ENCODE data around the gene HIP1. TPM values are rescaled to one million over a fixed set of nuclear protein-coding genes. Genes with fewer than 3 reads are reported as not detected.

The HIP1 gene
- total RNA-seq, 1 donor from 2014 or later: 14.0 TPM

- H3K27ac Mint-ChIP-seq (ENCODE audit: unreplicated experiment): no peak overlapping the region
- H3K4me3 ChIP-seq (ENCODE audit: insufficient read depth, low read depth, low read length): no peak overlapping the region
- H3K4me2 ChIP-seq (ENCODE audit: low read length): no peak overlapping the region
- H3K9me3 Mint-ChIP-seq (ENCODE audit: unreplicated experiment): no peaks in the 10 kb centered on the region
- H3K79me2 ChIP-seq (ENCODE audit: insufficient read depth, low read length): no peaks in the 10 kb centered on the region
- TF ChIP-seq, protein P1, sequence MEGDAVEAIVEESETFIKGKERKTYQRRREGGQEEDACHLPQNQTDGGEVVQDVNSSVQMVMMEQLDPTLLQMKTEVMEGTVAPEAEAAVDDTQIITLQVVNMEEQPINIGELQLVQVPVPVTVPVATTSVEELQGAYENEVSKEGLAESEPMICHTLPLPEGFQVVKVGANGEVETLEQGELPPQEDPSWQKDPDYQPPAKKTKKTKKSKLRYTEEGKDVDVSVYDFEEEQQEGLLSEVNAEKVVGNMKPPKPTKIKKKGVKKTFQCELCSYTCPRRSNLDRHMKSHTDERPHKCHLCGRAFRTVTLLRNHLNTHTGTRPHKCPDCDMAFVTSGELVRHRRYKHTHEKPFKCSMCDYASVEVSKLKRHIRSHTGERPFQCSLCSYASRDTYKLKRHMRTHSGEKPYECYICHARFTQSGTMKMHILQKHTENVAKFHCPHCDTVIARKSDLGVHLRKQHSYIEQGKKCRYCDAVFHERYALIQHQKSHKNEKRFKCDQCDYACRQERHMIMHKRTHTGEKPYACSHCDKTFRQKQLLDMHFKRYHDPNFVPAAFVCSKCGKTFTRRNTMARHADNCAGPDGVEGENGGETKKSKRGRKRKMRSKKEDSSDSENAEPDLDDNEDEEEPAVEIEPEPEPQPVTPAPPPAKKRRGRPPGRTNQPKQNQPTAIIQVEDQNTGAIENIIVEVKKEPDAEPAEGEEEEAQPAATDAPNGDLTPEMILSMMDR (IDR thresholded peaks at IDR 0.05; ENCODE audit: insufficient read depth, low read depth, low read length): no peak
- no peak for TF ChIP-seq EZH2 (IDR thresholded peaks at IDR 0.05; ENCODE audit: insufficient read depth, low read length)
- H3K4me3 Mint-ChIP-seq (ENCODE audit: unreplicated experiment): no peak overlapping the region
- no peak overlapping the region for H3K9ac ChIP-seq (ENCODE audit: low read length)
- H3K27ac ChIP-seq (ENCODE audit: low read depth, low read length): no peak overlapping the region
- no peak for FAIRE-seq
- no peaks in the 10 kb centered on the region for H3K27me3 ChIP-seq (ENCODE audit: insufficient read depth, low read length)
- H3K27me3 Mint-ChIP-seq (ENCODE audit: low read depth, unreplicated experiment): no peaks in the 10 kb centered on the region
- peaks cover 20% of the 10 kb centered on the region for H3K36me3 Mint-ChIP-seq (ENCODE audit: low read depth, unreplicated experiment)
- no peak for DNase-seq (ENCODE audit: low read depth)
- no peaks in the 10 kb centered on the region for H3K36me3 ChIP-seq (ENCODE audit: insufficient read depth, low read length)
- no peaks in the 10 kb centered on the region for H3K4me1 Mint-ChIP-seq (ENCODE audit: low read depth, unreplicated experiment)
- H2AFZ ChIP-seq (ENCODE audit: low read depth, low read length): no peak overlapping the region
- H4K20me1 ChIP-seq (ENCODE audit: insufficient read depth, low read length): no peaks in the 10 kb centered on the region
- no peaks in the 10 kb centered on the region for H3K4me1 ChIP-seq (ENCODE audit: insufficient read depth, low read length)
- no peaks in the 10 kb centered on the region for H3K9me3 ChIP-seq (ENCODE audit: insufficient read depth, low read depth, low read length)
Observed at GRCh38 chr7:75583255-75583654, 155.5 kb downstream of the HIP1 start.

DNA sequence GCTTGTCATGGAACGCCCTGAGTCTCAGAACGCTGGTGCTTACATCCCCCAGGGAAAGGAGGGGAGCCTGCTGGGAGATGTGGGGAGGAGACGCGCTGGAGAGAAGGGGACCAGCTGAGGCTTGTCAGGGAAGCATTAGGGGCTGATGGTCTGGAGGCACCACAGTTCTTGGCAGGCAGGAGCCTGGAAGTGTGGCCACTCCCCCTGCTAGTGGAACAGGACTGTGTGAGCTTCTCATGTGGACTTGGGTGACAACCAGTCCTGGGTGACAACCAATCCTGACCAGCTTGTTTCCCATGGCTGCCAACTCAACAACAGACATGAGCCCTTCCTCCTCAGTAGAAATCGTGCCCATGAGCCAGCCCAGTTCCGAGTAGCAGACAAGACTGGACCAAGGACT, 158.8 kb downstream of the HIP1 start:
- Histone ChIP-seq H3K79me2 (ENCODE audit: insufficient read depth, low read length) (no peaks in the 10 kb centered on the region), H3K4me2 (ENCODE audit: low read length) (no peak overlapping the region), H3K27ac (ENCODE audit: low read depth, low read length) (no peak overlapping the region), H3K36me3 (ENCODE audit: insufficient read depth, low read length) (no peaks in the 10 kb centered on the region), H4K20me1 (ENCODE audit: insufficient read depth, low read length) (no peaks in the 10 kb centered on the region), H3K4me3 (ENCODE audit: insufficient read depth, low read depth, low read length) (no peak overlapping the region), H3K27me3 (ENCODE audit: insufficient read depth, low read length) (no peaks in the 10 kb centered on the region), H2AFZ (ENCODE audit: low read depth, low read length) (no peak overlapping the region), H3K9ac (ENCODE audit: low read length) (no peak overlapping the region), H3K4me1 (ENCODE audit: insufficient read depth, low read length) (no peaks in the 10 kb centered on the region), H3K9me3 (ENCODE audit: insufficient read depth, low read depth, low read length) (no peaks in the 10 kb centered on the region)
- TF ChIP-seq EZH2 (IDR thresholded peaks at IDR 0.05; ENCODE audit: insufficient read depth, low read length): no peak
- TF ChIP-seq, protein P1 (IDR thresholded peaks at IDR 0.05; ENCODE audit: insufficient read depth, low read depth, low read length): no peak
- H3K27me3 Mint-ChIP-seq (ENCODE audit: low read depth, unreplicated experiment): no peaks in the 10 kb centered on the region
- H3K4me3 Mint-ChIP-seq (ENCODE audit: unreplicated experiment): no peak overlapping the region
- no peak for FAIRE-seq
- H3K4me1 Mint-ChIP-seq (ENCODE audit: low read depth, unreplicated experiment): no peaks in the 10 kb centered on the region
- no peak for DNase-seq (ENCODE audit: low read depth)
- H3K27ac Mint-ChIP-seq (ENCODE audit: unreplicated experiment): no peak overlapping the region
- peaks cover 17% of the 10 kb centered on the region for H3K36me3 Mint-ChIP-seq (ENCODE audit: low read depth, unreplicated experiment)
- H3K9me3 Mint-ChIP-seq (ENCODE audit: unreplicated experiment): no peaks in the 10 kb centered on the region

GRCh38 chr7:75578081-75578480, 160.7 kb downstream of the HIP1 start:
- Histone ChIP-seq H3K9ac (ENCODE audit: low read length) (no peak overlapping the region), H3K4me1 (ENCODE audit: insufficient read depth, low read length) (no peaks in the 10 kb centered on the region), H3K36me3 (ENCODE audit: insufficient read depth, low read length) (no peaks in the 10 kb centered on the region), H4K20me1 (ENCODE audit: insufficient read depth, low read length) (no peaks in the 10 kb centered on the region), H3K27ac (ENCODE audit: low read depth, low read length) (no peak overlapping the region), H3K4me2 (ENCODE audit: low read length) (no peak overlapping the region), H3K27me3 (ENCODE audit: insufficient read depth, low read length) (no peaks in the 10 kb centered on the region), H3K79me2 (ENCODE audit: insufficient read depth, low read length) (no peaks in the 10 kb centered on the region), H3K9me3 (ENCODE audit: insufficient read depth, low read depth, low read length) (no peaks in the 10 kb centered on the region), H2AFZ (ENCODE audit: low read depth, low read length) (no peak overlapping the region), H3K4me3 (ENCODE audit: insufficient read depth, low read depth, low read length) (no peak overlapping the region)
- TF ChIP-seq, protein P1 (IDR thresholded peaks at IDR 0.05; ENCODE audit: insufficient read depth, low read depth, low read length): no peak
- TF ChIP-seq EZH2 (IDR thresholded peaks at IDR 0.05; ENCODE audit: insufficient read depth, low read length): no peak
- FAIRE-seq (no peak), DNase-seq (ENCODE audit: low read depth) (no peak)
- Mint-ChIP-seq H3K27me3 (ENCODE audit: low read depth, unreplicated experiment) (peaks cover 2% of the 10 kb centered on the region), H3K4me3 (ENCODE audit: unreplicated experiment) (no peak overlapping the region), H3K36me3 (ENCODE audit: low read depth, unreplicated experiment) (peaks cover 26% of the 10 kb centered on the region), H3K27ac (ENCODE audit: unreplicated experiment) (no peak overlapping the region), H3K9me3 (ENCODE audit: unreplicated experiment) (no peaks in the 10 kb centered on the region), H3K4me1 (ENCODE audit: low read depth, unreplicated experiment) (no peaks in the 10 kb centered on the region)

Measured in astrocyte (in vitro differentiated cells and primary cell).